GM10266 (cell line): ENCODE measurements around the gene SH3PXD2B.
A peak's percentile ranks its signal among the peaks of the same experiment; 100 is the strongest.
"Not testable (repeated sequence)": the region's sequence is repeated elsewhere in the genome, so short reads cannot be mapped to it uniquely, and the experiment has no call there.

ENCODE experiments used
- DNase-seq: peaks from one replicate; pipeline ENCODE4 v3.0.0; 2012; ENCODE audit errors: extremely low spot score
- TF ChIP-seq, protein P1 (sequence below): IDR thresholded peaks from 2 replicates; pipeline ENCODE4 v1.5.1; 2012; ENCODE audit warnings: mild to moderate bottlenecking, low read depth; ENCODE audit not compliant: control insufficient read depth, insufficient read depth; ENCODE audit errors: missing control alignments

Gene SH3PXD2B

DNA sequence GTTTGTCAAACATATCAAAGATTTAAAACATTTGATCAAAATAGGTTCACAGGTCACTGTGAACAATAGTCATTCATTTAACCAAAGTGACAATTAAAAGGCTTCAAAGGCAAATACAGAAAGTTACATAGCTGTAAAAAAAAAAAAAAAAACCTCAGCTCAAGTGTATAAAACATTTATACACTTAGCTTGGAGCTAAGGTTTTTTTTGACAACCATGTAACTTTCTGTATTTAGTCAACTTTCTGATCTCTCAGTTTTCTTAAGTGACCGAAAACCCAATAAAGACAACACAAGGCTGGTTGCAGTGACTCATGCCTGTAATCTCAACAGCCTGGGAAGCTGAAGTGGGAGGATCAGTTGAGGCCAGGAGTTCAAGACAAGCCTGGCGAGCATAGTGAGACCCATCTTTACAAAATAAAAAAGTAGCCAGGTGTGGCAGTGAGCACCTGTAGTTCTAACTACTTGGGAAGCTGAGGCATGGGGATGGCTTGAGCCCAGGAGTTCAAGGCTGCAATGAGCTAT lies 154.3 kb downstream of the SH3PXD2B start:
- DNase-seq = no peak
- TF ChIP-seq, protein P1, sequence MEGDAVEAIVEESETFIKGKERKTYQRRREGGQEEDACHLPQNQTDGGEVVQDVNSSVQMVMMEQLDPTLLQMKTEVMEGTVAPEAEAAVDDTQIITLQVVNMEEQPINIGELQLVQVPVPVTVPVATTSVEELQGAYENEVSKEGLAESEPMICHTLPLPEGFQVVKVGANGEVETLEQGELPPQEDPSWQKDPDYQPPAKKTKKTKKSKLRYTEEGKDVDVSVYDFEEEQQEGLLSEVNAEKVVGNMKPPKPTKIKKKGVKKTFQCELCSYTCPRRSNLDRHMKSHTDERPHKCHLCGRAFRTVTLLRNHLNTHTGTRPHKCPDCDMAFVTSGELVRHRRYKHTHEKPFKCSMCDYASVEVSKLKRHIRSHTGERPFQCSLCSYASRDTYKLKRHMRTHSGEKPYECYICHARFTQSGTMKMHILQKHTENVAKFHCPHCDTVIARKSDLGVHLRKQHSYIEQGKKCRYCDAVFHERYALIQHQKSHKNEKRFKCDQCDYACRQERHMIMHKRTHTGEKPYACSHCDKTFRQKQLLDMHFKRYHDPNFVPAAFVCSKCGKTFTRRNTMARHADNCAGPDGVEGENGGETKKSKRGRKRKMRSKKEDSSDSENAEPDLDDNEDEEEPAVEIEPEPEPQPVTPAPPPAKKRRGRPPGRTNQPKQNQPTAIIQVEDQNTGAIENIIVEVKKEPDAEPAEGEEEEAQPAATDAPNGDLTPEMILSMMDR = no peak

DNA sequence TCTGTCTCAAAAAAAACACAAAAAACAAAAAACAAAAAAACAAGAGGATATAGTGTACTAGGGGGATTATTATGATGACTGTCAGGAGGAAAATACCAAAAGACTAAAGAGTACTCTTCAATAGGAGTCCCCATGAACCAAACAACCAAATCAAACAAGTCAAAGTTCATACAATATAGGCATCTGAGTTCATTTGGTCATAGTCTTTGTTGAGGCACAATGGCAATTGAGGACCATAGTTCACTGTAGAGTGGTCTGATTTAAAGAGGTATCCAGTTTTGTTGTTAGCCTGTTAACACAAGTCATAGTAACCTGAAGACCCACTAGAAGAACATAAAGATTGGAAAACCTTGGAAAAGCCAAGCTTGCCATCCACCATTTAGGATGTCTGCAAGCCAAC lies 159.5 kb downstream of the SH3PXD2B start:
- no peak for DNase-seq
- TF ChIP-seq, protein P1 = no peak

DNA sequence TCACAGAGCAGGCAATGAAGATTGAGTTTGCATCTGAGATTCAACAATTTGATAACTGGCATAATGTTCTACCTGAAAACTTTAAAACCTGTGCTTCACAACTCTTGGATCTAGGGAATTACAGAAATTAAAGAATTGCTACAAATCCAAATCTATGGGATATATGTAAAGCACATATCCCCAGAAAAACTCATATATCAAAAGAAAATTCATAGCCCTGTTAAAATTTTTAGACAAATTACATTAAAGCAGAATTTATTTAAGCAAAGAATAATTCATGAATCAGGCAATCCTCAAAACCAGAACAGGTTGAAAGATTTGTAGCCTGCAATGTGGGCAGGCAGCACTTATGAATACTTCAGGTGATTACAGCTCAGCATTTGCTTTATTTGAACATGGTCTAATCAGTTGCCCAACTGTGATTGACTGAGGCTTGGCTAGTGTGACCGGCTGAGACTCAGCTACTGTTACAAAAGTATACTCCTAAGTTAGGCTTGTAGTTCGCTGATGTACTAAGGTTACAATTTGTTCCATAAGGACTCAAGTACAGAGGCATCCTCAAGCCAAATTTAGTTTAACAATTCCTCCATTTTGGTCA lies 160.5 kb downstream of the SH3PXD2B start:
- TF ChIP-seq, protein P1 = no peak
- DNase-seq = no peak

DNA sequence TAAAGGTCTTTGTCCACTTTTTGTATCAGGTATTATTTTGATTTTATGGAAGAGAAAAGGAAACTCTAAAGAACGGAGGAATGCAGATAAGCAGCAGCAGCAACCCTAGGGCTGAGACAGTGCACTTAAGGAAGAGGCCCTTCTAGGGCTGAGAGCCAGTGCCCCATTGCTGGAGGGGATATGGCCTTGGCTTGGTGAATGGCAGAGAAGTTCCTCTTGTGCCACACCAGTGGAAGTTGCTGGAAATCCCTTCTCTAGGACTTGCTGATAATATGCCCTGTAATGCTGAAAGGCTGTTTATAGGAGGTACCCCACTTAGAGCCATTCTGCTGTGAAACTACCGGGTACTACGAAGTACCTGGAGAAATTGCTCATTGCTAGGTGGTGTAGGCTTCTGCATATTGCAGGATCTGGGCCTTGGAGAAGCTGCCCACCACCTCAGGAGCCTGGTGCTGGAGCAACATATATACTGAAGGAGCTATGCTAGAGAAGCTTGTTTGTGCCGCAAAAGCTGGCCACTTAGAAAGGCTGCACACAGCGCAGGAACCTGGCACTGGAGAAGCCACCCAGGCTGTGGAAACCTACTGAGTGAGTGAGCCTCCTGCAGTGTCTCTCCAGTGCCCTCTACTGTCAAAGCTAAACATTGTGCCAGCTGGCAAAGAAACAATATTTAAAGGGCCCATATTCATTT lies 161.1 kb downstream of the SH3PXD2B start:
- peak; percentile 61 for DNase-seq
- TF ChIP-seq, protein P1 = peak; percentile 89

DNA sequence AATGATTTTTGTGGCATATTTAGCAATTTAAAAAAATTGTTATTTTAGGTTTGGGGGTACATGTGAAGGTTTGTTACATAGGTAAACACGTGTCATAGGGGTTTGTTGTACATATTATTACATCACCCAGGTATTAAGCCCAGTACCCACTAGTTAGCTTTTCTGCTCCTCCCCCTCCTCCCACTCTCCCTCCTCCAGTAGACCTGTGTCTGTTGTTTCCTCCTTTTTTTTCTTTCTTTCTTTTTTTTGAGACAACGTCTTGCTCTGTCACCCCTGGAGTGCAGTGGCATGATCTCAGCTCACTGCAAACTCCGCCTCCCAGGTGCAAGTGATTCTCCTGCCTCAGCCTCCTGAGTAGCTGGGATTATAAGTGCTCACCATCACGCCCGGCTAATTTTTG lies 162.5 kb downstream of the SH3PXD2B start:
- not testable (repeated sequence) for DNase-seq

DNA sequence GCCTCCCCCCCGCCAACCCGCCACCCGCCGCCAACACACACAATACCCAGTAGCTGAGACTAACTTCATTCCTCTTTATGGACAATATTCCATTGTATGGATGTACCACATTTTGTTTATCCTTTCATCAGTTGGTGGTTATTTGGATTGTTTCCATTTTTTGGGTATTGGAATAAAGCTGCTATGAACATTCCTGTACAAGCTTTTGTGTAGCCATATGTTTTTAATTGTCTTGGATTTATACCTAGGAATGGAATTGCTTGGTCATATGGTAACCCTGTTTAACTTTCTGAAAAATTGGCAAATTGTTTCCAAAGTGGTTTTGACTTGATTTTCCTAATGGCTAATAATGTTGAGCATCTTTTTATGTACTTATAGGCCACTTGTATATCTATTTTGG lies 165.9 kb downstream of the SH3PXD2B start:
- DNase-seq = no peak
- TF ChIP-seq, protein P1 = no peak

DNA sequence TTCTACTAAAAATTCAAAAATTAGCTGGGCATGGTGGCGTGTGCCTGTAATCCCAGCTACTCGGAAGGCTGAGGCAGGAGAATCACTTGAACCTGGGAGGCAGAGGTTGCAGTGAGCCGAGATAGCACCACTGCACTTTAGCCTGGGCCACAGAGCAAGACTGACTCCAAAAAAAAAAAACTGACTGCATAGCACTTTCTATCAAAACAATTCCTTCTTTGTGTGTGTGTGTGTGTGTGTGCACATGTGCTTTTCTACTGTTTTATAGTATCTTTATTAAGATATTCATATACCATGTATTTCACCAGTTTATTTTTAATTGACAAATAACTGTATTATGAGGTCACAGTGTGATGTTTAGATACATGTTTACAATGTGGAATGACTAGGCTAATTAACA lies 167.2 kb downstream of the SH3PXD2B start:
- DNase-seq = not testable (repeated sequence)

DNA sequence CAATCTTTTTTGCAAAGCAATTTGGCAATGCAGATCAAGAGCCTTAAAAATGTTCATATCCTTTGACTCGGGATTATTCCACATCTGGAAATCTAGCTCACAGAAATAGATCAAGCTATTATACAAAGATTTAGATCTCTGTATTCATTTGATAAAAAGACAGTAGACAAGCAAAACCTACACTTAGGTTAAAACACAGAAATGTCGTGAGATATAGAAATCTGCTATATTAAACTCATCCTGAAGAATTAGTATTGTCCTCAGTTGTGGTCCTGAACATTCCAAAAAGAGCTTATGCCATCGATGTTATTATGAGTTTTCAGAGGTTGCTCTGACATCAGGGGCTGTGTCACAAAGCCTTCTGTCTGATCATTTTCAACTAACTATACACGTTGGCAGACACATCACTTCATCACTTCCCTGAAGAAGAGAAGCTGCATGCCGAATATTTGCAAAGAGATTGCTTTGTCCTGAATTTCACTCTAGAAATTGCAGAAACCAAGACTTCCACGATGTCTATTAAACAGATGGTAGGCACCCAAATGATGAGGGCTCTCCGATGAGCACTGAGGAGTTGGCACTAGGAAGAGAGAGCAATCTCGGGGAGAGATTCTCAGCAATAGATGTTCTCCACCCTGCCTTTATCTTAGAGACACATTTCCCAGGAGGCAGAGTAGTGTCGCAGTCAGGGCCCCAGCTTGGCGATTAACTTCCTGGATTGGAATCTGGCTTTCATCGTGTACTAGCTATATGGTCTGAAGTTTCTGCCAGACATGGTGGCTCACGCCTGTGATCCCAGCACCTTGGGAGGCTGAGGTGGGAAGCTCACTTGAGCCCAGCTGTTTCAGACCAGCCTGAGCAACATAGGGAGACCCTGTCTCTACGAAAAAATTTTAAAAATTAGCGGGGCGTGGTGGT lies 168.8 kb downstream of the SH3PXD2B start:
- TF ChIP-seq, protein P1 = no peak

More for the DNA sequence above, 168.8 kb downstream of the SH3PXD2B start:
- DNase-seq = no peak
